Peyer's patch (tissue), 4 donors: ENCODE measurements around the gene RXRA.

ENCODE experiments used
- POLR2A ChIP-seq, 2 donors: fragments of 450-650 bp; IDR thresholded peaks; one replicate each; pipeline ENCODE4 v1.5.1; 2017; ENCODE audit warnings: antibody characterized with exemption in 2 of 2, mild to moderate bottlenecking in 2 of 2, moderate library complexity in 2 of 2
- TF ChIP-seq, protein P1 (sequence below), 6 experiments: fragments of 450-650 bp in 4 of 6; fragments of 200-600 bp in 2 of 6; sonication (generic) in 1 of 6; IDR thresholded peaks; one replicate each; pipeline ENCODE4 v1.5.1; 2017 to 2019; ENCODE audit warnings: antibody characterized with exemption in 6 of 6, mild to moderate bottlenecking in 3 of 6, moderate library complexity in 1 of 6

DNA sequence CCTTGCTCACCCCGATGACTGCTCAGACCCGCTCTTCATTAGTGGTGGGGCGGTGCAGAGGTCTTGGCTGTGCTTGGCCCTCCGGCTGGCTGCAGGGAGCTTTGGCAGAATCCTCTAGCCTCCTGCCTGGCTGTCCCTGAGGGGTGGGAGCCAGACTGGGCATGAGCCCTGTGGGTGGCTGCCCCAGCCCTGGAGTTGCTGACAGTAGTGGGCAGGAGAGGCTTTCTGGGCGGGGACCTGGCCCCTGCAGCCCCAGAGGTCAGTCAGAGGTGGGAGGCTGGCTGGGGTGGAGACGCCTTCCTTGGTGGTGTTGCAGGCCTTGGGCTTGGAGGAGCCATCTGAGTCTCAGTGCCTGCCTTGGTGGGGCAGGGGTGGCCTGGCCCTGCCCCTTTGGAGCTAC, 146.0 kb downstream of the RXRA start:
- TF ChIP-seq, protein P1, sequence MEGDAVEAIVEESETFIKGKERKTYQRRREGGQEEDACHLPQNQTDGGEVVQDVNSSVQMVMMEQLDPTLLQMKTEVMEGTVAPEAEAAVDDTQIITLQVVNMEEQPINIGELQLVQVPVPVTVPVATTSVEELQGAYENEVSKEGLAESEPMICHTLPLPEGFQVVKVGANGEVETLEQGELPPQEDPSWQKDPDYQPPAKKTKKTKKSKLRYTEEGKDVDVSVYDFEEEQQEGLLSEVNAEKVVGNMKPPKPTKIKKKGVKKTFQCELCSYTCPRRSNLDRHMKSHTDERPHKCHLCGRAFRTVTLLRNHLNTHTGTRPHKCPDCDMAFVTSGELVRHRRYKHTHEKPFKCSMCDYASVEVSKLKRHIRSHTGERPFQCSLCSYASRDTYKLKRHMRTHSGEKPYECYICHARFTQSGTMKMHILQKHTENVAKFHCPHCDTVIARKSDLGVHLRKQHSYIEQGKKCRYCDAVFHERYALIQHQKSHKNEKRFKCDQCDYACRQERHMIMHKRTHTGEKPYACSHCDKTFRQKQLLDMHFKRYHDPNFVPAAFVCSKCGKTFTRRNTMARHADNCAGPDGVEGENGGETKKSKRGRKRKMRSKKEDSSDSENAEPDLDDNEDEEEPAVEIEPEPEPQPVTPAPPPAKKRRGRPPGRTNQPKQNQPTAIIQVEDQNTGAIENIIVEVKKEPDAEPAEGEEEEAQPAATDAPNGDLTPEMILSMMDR (IDR thresholded peaks at IDR 0.05) = no peak
- no peak for TF ChIP-seq POLR2A (IDR thresholded peaks at IDR 0.05)
